Embryonic facial prominence (tissue), 1 donor: ENCODE measurements around the gene NEUROD1.

Experiments used
- DNase-seq: peaks from one replicate; pipeline ENCODE4 v3.0.0-alpha.2; 2016; ENCODE audit errors: extremely low spot score

NEUROD1 gene

DNA sequence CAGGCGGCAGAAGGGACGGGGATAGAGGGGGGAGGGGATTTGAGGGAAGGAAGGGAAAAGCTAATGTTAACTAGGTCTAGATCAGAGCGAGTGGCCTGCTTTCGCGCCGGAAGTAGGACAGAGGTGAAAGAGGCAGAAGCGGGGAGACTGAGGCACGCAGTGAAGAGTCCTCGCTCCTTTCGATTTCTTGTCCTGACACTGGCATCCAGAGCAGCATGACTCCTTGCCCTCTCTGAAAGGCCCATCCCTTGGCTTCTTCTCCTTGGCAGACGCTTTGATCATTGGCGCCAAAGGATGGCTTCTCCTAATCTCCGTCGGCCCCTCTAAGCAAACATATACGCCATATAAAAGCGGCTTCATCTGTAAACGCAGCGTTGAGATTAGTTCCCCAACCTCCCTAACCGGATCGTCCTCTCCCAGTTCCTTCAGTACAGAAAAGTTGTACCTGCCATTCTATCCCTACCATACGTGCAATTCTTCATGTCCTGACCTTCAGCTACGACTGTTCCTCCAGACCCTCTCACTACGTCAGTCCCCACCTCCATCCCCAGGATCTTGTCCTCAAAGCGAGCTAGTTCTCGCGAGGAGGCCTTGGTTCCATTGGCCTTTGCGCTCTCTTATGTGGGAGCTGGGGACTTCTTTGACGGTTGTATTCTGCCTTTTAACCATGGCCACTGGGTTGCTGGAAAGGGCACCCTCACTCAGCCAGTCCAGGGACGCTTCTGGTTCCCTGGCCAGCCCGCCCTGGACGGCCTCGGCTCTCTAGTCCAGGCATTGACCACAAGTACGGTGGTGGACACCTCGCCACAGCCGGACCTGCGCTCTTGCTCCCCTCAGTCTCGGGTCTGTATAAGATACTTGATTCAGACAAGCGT, 857 bp upstream of the NEUROD1 start:
- DNase-seq = no peak

DNA sequence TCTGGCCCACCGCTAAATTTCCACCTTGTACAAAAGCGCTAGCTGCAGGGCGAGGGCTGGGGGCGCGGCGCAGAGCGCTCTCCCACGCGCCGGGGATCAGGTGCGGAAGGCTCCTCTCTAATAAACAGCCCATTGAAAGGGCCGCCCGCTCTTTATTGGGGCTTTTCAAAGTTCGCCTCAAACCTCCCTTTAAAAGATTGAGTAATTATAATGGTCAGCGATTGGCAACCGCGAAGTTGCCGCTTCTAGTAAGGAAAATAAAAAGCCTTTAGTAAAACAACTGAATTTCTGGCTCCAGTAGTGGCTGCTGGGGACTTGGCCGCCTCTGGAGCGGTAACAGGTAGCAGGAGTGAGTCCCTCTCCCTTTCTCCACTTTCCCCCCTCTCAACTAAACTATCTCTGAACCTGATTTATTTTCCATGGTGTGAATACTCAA, 755 bp downstream of the NEUROD1 start:
- DNase-seq = no peak

- no peak for DNase-seq
Observed at GRCh38 chr2:181678861-181679543, 1.3 kb downstream of the NEUROD1 start.

GRCh38 chr2:181677912-181678586, 2.3 kb downstream of the NEUROD1 start:
- peak; percentile 61 for DNase-seq

- no peak for DNase-seq
Observed at GRCh38 chr2:181675254-181675653, 5.1 kb downstream of the NEUROD1 start.

DNA sequence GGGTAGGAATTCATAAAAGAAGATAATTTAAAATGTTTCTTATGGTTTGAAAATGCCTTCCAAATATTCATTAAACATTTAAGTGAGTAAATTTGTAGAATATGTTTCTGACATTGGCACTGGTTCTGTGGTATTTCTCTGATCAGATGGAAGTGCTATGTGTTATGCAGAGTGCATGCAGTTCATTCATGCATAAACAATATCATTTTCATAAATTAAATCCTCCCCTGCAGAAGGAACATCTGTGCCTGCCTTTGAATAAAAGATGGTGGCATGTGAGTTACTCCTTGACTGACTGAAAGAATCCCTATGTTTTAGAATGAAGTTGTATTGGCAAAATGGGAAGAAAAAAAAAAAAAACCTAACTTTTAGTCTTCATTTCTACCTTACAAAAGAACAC, 5.9 kb downstream of the NEUROD1 start:
- no peak for DNase-seq

GRCh38 chr2:181673173-181673572, 7.1 kb downstream of the NEUROD1 start:
- no peak for DNase-seq

- no peak for DNase-seq
Observed at GRCh38 chr2:181672255-181673008, 7.9 kb downstream of the NEUROD1 start.

DNA sequence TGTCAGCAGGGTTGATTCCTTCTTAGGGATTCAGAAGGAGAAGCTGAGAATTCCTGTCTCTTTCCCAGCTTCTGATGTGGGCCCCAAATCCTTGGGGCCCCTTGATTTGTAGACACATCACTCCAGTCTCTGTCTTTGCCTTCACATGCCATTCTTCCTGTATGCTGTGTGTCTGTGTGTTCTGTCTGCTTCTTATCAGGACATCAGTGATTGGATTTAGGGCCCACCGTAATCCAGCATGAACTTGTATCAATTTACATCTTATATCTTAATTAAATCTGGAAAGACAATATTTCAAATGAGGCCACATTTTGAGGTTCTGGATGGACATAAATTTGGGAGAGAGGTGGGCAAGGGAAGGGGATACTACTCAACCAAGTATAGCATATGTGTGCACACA, 9.7 kb downstream of the NEUROD1 start:
- DNase-seq = no peak

DNA sequence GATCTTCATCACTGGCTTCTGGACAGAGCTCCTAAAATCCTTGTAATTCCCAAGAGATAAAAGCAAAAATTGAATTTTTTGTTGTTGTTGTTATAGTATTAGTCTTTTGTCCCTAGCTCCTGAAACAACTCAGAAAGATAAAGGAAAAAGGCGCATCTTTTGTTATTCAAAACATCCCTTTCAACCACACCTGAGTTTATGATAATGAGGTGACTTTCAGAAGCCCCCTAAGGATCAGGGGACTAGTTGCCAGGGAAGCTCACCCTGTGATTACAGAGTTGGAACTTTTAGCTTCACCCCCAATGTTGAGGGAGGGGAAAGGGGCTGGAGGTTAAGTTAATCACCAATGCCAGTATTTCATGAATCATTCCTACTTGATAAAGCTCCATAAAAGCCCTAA, 13.1 kb downstream of the NEUROD1 start:
- no peak for DNase-seq

DNA sequence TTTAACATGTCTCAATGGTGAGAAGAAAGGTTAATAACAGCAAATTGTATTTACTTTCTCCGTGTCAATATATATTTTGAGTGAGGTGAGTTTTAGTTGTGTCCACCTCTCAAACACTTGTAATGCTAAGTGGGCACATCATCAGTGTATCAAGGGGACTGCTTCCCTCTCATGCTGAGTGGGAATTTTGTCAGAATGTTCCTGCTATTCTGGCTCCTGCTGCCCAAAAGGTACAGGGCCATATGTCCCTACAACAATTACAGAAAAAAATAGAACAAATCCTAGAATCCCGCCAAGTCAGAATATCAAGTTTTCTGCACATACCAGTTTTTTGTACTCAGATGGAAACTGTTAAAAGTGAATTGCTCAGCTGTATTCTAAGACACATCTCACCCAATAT, 18.0 kb downstream of the NEUROD1 start:
- DNase-seq = no peak

DNA sequence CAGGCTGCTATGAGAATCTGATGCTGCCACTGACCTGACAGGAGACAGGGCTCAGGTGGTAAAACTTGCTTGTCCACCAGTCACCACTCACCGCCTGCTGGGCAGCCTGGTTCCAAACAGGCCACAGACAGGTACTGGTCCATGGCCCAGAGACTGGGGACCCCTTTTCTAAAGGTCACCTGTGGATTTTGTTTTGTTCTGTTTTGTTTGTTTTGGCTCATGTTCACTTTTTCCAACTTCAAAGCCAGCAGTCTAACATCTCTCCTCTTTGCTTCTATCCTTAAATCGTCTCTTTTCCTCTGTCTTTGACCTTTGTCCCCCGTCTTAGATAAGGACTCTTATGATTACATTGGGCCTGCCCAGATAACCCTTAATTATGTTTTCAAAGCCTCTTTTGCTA, 20.1 kb downstream of the NEUROD1 start:
- DNase-seq = no peak

GRCh38 chr2:181658444-181658843, 21.9 kb downstream of the NEUROD1 start:
- DNase-seq = no peak

- no peak for DNase-seq
Observed at GRCh38 chr2:181657379-181657778, 22.9 kb downstream of the NEUROD1 start.

GRCh38 chr2:181656450-181657291, 23.6 kb downstream of the NEUROD1 start, which contains the start of gene CERKL:
TSS of gene CERKL (minus strand) at chr2:181657105. CDS start at chr2:181657006, 99 bp downstream.
- DNase-seq = no peak

DNA sequence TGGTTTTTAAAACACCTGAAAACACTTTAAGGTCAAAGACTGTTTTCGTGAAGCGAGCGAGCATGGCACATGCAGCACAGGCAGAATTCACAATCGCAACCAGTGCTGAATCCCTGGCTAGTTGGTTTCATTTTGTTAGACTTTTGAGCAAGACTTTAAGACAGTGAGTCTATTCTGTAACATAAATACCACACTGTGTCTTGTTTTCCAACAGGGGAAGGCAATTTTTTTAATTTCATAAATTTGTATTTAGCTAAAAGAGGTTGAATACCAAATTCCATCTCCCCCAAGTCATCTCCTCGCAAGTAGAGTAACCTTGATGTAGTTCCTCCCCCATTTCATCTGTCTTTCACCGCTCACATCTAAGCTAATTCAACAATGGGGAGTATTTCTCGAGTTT, 24.8 kb downstream of the NEUROD1 start:
- DNase-seq = no peak

DNA sequence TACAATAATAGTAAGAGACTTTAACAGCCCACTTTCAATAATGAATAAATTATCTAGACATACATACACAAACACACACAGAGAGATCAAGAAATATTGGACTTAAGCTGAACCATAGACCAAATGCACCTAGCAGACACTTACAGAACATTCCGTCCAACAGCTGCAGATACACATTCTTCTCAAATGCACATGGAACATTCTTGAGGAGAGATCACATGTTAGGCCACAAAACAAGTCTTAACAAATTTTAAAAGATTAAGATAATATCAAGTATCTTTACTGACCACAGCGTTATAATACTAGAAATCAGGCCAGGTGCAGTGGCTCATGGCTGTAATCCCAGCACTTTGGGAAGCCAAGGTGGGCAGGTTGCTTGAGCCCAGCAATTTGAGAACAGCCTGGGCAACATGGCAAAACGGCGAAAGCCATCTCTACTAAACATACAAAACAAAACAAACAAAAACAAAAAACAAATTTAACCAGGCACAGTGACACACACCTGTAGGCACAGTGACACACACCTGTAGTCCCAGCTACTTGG, 30.8 kb downstream of the NEUROD1 start:
- DNase-seq = no peak

- DNase-seq = no peak
Observed at GRCh38 chr2:181648478-181649155, 31.7 kb downstream of the NEUROD1 start.

DNA sequence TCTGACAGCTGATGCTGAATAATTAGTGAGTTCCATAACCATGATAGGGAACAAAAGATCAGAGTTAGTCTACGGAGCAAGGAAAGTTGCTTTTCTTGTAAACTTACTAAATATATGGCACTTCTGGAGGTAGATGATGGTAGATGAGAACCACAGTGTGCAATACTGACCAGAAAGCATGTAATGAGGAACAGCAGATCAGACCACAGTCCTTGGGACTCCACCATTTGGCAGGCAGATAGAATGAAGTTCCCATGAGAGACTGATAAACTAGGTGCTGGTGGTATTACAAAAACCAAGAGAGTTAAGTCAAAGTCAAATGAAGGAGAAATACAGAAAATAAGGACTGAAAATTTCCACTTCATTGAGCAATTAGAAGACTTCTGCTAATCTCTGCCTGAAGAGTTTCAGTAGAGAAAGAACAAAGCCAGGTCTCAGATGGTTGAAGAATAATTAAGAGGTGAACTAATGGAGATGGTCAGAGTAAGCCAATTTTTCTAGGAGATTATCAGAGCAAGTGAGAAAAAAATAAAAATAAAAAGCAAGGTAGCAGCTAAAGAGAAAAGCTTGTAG, 33.8 kb downstream of the NEUROD1 start:
- DNase-seq = no peak

- DNase-seq = no peak
Observed at GRCh38 chr2:181643151-181643550, 37.2 kb downstream of the NEUROD1 start.
